Mesothelial cell of epicardium (in vitro differentiated cells): ENCODE results near the gene KRT74. TPM values are rescaled to one million over a fixed set of nuclear protein-coding genes. Genes with fewer than 3 reads are reported as not detected.

Experiments
- DNase-seq, 2 experiments: peaks; one replicate each; pipeline ENCODE4 v3.0.0; 2021; ENCODE audit warnings: low spot score in 2 of 2; ENCODE audit not compliant: unreplicated experiment in 2 of 2
- H3K27ac Mint-ChIP-seq: 2 replicates; pipeline ENCODE4 v1.8.0; 2021; ENCODE audit warnings: mixed read lengths
- H3K27me3 Mint-ChIP-seq: 2 replicates; pipeline ENCODE4 v1.8.0; 2021; ENCODE audit warnings: low read depth, mixed read lengths
- H3K36me3 Mint-ChIP-seq: 2 replicates; pipeline ENCODE4 v1.8.0; 2021; ENCODE audit warnings: mixed read lengths
- H3K4me1 Mint-ChIP-seq: 2 replicates; pipeline ENCODE4 v1.8.0; 2021; ENCODE audit warnings: mixed read lengths
- H3K4me3 Mint-ChIP-seq: 2 replicates; pipeline ENCODE4 v1.8.0; 2021; ENCODE audit warnings: mild to moderate bottlenecking, moderate library complexity, mixed read lengths
- H3K9me3 Mint-ChIP-seq: 2 replicates; pipeline ENCODE4 v1.8.0; 2021; ENCODE audit warnings: mixed read lengths
- total RNA-seq: library from RNA; stranded (reverse); gene quantifications from 3 replicates; pipeline ENCODE4 v1.2.1, GENCODE V29; 2021
- TF ChIP-seq, protein P1 (sequence below): fragments of 200-600 bp; sonication (generic); IDR thresholded peaks from one replicate; pipeline ENCODE4 v1.5.0; 2021; ENCODE audit warnings: antibody characterized with exemption; ENCODE audit not compliant: unreplicated experiment

The KRT74 gene
- total RNA-seq, 1 donor from 2014 or later: not detected

DNA sequence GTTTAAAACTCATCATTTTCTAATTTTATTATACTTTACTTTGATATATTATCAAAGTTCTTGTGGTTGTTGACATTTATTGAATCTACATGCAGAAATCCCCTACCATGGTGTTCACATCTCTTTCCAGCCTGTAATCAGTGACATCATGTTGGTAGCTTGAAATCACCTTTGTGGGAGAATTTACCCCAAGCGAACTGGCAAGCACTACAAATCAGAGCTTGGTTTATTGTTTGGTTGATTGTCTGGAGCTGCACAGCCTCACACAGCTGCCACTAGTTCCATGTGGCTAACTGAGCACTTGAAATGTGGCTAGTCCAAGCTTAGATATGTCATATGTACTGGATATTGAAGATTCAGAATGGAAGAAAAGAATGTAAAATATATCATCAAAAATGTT, 38.1 kb downstream of the KRT74 start:
- H3K27ac Mint-ChIP-seq: no peak overlapping the region
- H3K36me3 Mint-ChIP-seq: no peaks in the 10 kb centered on the region
- no peaks in the 10 kb centered on the region for H3K9me3 Mint-ChIP-seq
- TF ChIP-seq, protein P1, sequence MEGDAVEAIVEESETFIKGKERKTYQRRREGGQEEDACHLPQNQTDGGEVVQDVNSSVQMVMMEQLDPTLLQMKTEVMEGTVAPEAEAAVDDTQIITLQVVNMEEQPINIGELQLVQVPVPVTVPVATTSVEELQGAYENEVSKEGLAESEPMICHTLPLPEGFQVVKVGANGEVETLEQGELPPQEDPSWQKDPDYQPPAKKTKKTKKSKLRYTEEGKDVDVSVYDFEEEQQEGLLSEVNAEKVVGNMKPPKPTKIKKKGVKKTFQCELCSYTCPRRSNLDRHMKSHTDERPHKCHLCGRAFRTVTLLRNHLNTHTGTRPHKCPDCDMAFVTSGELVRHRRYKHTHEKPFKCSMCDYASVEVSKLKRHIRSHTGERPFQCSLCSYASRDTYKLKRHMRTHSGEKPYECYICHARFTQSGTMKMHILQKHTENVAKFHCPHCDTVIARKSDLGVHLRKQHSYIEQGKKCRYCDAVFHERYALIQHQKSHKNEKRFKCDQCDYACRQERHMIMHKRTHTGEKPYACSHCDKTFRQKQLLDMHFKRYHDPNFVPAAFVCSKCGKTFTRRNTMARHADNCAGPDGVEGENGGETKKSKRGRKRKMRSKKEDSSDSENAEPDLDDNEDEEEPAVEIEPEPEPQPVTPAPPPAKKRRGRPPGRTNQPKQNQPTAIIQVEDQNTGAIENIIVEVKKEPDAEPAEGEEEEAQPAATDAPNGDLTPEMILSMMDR: no peak
- DNase-seq: no peak
- H3K4me1 Mint-ChIP-seq: peaks cover 21% of the 10 kb centered on the region
- no peaks in the 10 kb centered on the region for H3K27me3 Mint-ChIP-seq
- H3K4me3 Mint-ChIP-seq: no peak overlapping the region

DNA sequence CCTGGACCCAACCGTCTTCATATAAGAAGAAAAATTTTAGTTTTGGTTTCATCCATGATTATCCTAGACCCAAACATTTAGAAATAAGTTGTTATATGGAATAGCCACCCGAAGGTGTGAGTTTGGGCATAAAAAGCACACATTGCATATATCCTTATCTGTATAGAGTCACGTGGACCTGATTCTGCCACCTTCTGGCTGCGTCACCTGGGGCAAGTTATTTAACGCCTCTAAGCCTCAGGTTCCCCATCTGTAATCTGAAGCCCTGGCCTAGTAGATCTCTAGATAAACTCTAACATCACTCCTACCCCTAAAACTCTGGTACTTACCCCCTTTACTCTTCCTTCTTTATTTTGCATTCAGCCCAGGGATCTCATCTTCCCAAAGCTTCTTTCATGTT, 39.2 kb downstream of the KRT74 start:
- no peaks in the 10 kb centered on the region for H3K36me3 Mint-ChIP-seq
- H3K4me1 Mint-ChIP-seq: peaks cover 15% of the 10 kb centered on the region
- H3K27me3 Mint-ChIP-seq: peaks cover 3% of the 10 kb centered on the region
- H3K4me3 Mint-ChIP-seq: no peak overlapping the region
- no peak for DNase-seq
- TF ChIP-seq, protein P1: no peak
- no peak overlapping the region for H3K27ac Mint-ChIP-seq
- no peaks in the 10 kb centered on the region for H3K9me3 Mint-ChIP-seq

DNA sequence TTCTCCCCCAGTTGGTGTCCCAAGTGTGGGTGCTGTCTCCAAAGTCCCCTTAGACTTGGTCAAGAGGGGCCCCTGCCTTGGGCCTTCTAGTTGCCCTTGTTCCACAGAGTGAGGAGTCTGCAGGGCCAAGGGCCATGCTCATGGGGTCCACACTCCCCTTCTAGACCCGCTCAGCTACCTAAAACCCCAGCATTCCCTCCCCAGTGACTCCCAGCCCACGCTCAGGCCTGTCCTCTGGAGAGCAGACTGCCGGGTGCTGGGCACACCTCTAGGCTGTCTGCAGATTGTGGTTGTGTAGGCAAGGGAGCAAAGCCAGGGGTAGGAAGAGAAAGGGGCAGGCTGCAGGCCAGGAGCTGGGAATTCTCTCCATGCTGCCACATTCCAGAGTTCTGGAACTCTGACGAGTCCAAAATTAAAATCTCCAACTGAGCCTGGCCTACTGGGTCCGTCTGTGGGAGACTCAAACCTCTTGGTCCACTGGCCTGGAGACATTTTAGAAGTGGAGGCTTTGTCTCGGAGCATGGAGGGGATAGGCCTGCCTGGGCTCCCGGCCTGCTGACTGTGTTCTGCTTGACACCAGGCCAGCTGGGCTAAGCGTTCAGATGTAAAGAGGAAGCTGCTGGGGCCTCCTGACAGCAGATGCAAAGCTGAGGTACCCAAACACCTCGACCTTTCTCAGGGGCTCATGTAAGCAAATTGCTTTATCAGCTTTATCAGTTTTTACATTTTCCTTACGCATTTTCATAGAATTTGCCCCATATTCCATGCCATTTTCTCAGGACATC, 39.8 kb downstream of the KRT74 start:
- peaks cover 3% of the 10 kb centered on the region for H3K27me3 Mint-ChIP-seq
- no peaks in the 10 kb centered on the region for H3K36me3 Mint-ChIP-seq
- peaks cover 9% of the 10 kb centered on the region for H3K4me1 Mint-ChIP-seq
- TF ChIP-seq, protein P1: no peak
- H3K9me3 Mint-ChIP-seq: no peaks in the 10 kb centered on the region
- H3K4me3 Mint-ChIP-seq: no peak overlapping the region
- DNase-seq: no peak
- no peak overlapping the region for H3K27ac Mint-ChIP-seq

DNA sequence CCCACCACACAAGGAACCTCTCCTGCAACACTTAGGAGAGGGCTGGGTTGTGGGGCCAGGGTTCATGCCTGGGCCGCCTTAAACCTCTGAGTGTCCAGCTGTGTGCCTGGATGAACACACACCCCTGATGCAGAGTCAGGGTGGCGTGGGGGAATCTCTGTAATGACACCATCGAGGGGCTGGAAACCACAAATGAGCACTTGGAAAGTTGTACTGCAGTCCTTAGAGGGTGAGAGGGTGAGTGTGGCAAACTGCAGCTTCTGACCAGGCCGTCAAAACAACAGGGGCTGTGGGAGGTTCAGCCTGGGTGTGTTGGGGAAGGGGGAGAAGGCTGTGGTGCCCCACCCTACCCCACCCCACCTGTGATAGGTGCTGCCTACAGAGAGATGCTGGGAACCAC, 41.0 kb downstream of the KRT74 start:
- DNase-seq: no peak
- H3K36me3 Mint-ChIP-seq: no peaks in the 10 kb centered on the region
- no peaks in the 10 kb centered on the region for H3K9me3 Mint-ChIP-seq
- TF ChIP-seq, protein P1: no peak
- no peak overlapping the region for H3K27ac Mint-ChIP-seq
- peaks cover 3% of the 10 kb centered on the region for H3K27me3 Mint-ChIP-seq
- H3K4me1 Mint-ChIP-seq: no peaks in the 10 kb centered on the region
- no peak overlapping the region for H3K4me3 Mint-ChIP-seq

DNA sequence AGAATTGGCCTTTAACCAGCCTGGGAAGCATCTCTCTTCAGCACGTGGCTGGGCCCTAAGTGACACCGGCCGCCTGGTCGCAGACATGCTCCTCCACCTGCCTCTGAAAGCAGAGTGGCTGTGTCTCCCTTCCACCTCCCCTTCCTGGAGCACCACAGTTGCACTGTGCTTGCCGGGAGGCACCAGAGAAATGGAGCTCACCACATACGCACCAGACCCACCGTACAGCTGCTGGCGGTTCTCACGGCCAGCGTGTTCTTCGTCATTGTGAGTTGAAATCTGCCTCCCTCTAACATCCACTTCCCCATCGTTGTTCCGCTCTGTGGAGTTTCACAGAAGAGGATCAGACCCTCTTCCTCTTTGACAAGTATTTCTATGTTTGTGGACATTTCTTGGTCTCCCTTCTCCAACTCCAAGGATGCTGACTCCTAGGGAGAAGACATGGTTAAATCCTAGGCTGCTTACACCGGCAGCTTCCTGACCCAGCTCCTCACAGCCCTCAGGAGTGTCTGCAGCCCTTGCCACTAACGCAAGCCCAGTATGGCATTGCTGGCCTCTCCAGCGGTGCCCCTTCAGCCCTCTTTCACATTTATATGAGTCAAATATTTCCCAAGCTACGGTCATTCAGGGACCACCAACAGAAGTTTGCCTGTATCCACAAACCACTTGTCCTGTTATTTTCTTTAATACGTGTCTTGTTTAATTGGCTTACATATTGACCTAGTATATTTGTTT, 41.9 kb downstream of the KRT74 start:
- no peak overlapping the region for H3K27ac Mint-ChIP-seq
- peaks cover 3% of the 10 kb centered on the region for H3K27me3 Mint-ChIP-seq
- no peak overlapping the region for H3K4me3 Mint-ChIP-seq
- H3K36me3 Mint-ChIP-seq: no peaks in the 10 kb centered on the region
- no peak for DNase-seq
- H3K9me3 Mint-ChIP-seq: no peaks in the 10 kb centered on the region
- TF ChIP-seq, protein P1: no peak
- H3K4me1 Mint-ChIP-seq: no peaks in the 10 kb centered on the region
